ENCODE data around the gene ADCY1. TPM values are rescaled to one million over a fixed set of nuclear protein-coding genes. Genes with fewer than 3 reads are reported as not detected.

ADCY1 gene
- total and polyA plus RNA-seq, 2 donors from 2014 or later = 2.9 to 3.7 TPM

DNA sequence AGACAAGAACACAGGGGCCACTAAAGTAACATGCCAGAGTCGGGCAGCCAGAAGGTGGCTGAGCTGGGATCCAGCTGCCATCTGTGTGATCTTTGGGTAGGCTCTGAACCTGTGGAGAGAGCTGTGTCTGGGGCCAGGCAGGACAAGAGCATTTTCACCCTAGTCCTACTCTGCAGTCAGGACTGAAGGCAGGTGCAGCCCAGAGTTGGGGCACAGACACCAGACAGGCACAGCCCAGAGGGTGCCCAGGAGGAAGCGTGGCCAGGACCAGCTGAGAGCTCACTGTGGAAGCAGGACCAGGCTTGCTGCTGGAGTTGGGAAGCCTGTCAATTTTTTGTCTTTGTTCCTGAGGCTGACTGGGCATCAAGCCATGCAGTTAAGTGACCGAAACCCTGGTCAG, 113.6 kb downstream of the ADCY1 start:
- no peaks in the 10 kb centered on the region for H3K9me3 ChIP-seq (ENCODE audit: control insufficient read depth in 2 of 3, insufficient read depth in 1 of 3, low read length in 3 of 3)
- TF ChIP-seq, protein P1, sequence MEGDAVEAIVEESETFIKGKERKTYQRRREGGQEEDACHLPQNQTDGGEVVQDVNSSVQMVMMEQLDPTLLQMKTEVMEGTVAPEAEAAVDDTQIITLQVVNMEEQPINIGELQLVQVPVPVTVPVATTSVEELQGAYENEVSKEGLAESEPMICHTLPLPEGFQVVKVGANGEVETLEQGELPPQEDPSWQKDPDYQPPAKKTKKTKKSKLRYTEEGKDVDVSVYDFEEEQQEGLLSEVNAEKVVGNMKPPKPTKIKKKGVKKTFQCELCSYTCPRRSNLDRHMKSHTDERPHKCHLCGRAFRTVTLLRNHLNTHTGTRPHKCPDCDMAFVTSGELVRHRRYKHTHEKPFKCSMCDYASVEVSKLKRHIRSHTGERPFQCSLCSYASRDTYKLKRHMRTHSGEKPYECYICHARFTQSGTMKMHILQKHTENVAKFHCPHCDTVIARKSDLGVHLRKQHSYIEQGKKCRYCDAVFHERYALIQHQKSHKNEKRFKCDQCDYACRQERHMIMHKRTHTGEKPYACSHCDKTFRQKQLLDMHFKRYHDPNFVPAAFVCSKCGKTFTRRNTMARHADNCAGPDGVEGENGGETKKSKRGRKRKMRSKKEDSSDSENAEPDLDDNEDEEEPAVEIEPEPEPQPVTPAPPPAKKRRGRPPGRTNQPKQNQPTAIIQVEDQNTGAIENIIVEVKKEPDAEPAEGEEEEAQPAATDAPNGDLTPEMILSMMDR (IDR thresholded peaks at IDR 0.05; ENCODE audit: borderline replicate concordance, extremely low read depth, insufficient read depth) = no peak
- no peak overlapping the region for H3K27ac ChIP-seq (ENCODE audit: low read depth in 2 of 2, low read length in 2 of 2)
- FAIRE-seq (no peak), DNase-seq (no peak)
- H3K9ac ChIP-seq (ENCODE audit: low read length in 3 of 3) = no peak overlapping the region
- H3K27me3 ChIP-seq (ENCODE audit: control insufficient read depth, insufficient read depth, low read length) = no peaks in the 10 kb centered on the region
- intact Hi-C loops (cut with DNase I) = no loop called here
- no peaks in the 10 kb centered on the region for H3K36me3 ChIP-seq (ENCODE audit: control insufficient read depth in 2 of 3, insufficient read depth in 3 of 3, low read length in 3 of 3)
- H3K4me1 ChIP-seq (ENCODE audit: control insufficient read depth in 2 of 3, insufficient read depth in 2 of 3, low read depth in 1 of 3, low read length in 3 of 3) = peaks cover 0 to 9% (median 0%) of the 10 kb centered on the region in 3 donors
- H3K4me3 ChIP-seq (ENCODE audit: low read length in 3 of 3) = no peak overlapping the region

DNA sequence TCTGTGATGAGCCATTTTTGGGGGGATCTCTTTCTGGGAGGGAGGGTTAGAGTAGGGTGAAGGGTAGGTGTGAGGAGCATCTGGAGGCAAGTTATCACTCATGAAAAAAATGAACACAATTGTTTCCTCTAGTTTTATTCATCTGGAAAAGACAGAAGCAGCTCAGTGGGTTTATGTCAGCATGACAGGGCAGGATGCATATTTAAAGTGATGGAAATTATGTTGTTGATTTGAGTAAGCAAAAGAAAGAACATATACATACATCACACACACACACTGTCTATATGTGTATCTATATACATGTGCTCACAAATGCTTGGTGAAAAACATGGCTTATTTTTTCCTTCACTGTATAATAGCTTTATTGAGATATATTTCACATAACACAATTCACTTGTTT, 114.2 kb downstream of the ADCY1 start:
- TF ChIP-seq, protein P1 (IDR thresholded peaks at IDR 0.05; ENCODE audit: borderline replicate concordance, extremely low read depth, insufficient read depth) = no peak
- FAIRE-seq = no peak

DNA sequence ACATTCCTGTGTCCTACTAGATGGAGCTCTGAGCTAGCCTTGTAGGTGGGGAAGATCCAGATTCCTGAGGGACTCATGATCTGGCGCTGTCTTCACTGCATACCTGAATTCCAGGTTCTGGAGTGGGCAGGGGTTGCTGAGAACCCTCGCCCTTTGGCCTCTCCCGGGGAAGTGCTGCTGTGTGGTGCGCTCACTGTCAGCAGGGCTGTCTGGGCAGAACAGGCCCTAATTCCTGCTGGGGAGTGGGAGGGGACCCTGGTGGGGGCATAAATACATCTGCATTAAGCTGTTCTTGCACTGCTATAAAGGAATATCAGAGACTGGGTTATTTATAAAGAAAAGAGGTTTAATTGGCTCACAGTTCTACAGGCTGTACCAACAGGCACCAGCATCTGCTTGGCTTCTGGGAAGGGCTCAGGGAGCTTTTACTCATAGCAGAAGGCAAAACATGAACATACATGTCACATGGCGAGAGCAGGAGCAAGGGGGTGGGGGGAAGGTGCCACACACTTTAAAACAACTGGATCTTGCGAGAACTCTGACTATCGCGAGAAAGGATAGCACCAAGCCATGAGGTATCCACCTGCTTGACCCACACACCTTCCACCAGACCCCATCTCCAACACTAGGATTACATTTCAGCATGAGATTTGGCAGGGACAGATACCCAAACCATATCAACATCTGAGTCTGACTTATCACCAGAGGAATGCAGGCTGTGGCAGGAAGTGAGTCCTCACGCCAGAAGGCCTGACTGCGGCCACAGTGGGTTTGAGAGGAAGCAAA, 115.0 kb downstream of the ADCY1 start:
- no peaks in the 10 kb centered on the region for H3K27me3 ChIP-seq (ENCODE audit: control insufficient read depth, insufficient read depth, low read length)
- FAIRE-seq (no peak), DNase-seq (no peak)
- peaks cover 0 to 9% (median 0%) of the 10 kb centered on the region in 3 donors for H3K4me1 ChIP-seq (ENCODE audit: control insufficient read depth in 2 of 3, insufficient read depth in 2 of 3, low read depth in 1 of 3, low read length in 3 of 3)
- no peak overlapping the region for H3K4me3 ChIP-seq (ENCODE audit: low read length in 3 of 3)
- H3K9ac ChIP-seq (ENCODE audit: low read length in 3 of 3) = no peak overlapping the region
- H3K9me3 ChIP-seq (ENCODE audit: control insufficient read depth in 2 of 3, insufficient read depth in 1 of 3, low read length in 3 of 3) = no peaks in the 10 kb centered on the region
- no peak overlapping the region for H3K27ac ChIP-seq (ENCODE audit: low read depth in 2 of 2, low read length in 2 of 2)
- no peaks in the 10 kb centered on the region for H3K36me3 ChIP-seq (ENCODE audit: control insufficient read depth in 2 of 3, insufficient read depth in 3 of 3, low read length in 3 of 3)
- intact Hi-C loops (cut with DNase I) = no loop called here
- TF ChIP-seq, protein P1 (IDR thresholded peaks at IDR 0.05; ENCODE audit: borderline replicate concordance, extremely low read depth, insufficient read depth) = no peak

More for the DNA sequence above, 114.2 kb downstream of the ADCY1 start:
- Histone ChIP-seq H3K4me3 (ENCODE audit: low read length in 3 of 3) (no peak overlapping the region), H3K9me3 (ENCODE audit: control insufficient read depth in 2 of 3, insufficient read depth in 1 of 3, low read length in 3 of 3) (no peaks in the 10 kb centered on the region), H3K27ac (ENCODE audit: low read depth in 2 of 2, low read length in 2 of 2) (no peak overlapping the region), H3K27me3 (ENCODE audit: control insufficient read depth, insufficient read depth, low read length) (no peaks in the 10 kb centered on the region), H3K36me3 (ENCODE audit: control insufficient read depth in 2 of 3, insufficient read depth in 3 of 3, low read length in 3 of 3) (no peaks in the 10 kb centered on the region), H3K9ac (ENCODE audit: low read length in 3 of 3) (no peak overlapping the region), H3K4me1 (ENCODE audit: control insufficient read depth in 2 of 3, insufficient read depth in 2 of 3, low read depth in 1 of 3, low read length in 3 of 3) (peaks cover 0 to 9% (median 0%) of the 10 kb centered on the region in 3 donors)
- no peak for DNase-seq
- intact Hi-C loops (cut with DNase I) = no loop called here
